DOHH2 (cell line): ENCODE measurements around the gene SLC39A11.
"Not testable (repeated sequence)": the region's sequence is repeated elsewhere in the genome, so short reads cannot be mapped to it uniquely, and the experiment has no call there.

Experiments
- H3F3A ChIP-seq: fragments of 200-600 bp; sonication (generic), shearing (Covaris generic); 2 replicates; pipeline ENCODE4 v1.6.0; 2016; ENCODE audit warnings: antibody characterized with exemption, mild to moderate bottlenecking; ENCODE audit not compliant: control insufficient read depth, insufficient read depth
- H3K27ac ChIP-seq: fragments of 200-600 bp; sonication (generic); 2 replicates; pipeline ENCODE4 v1.5.1; 2014; ENCODE audit warnings: low read depth, mild to moderate bottlenecking, low read length, moderate library complexity
- H3K27me3 ChIP-seq: fragments of 200-600 bp; sonication (generic); 2 replicates; pipeline ENCODE4 v1.6.1; 2014; ENCODE audit warnings: mild to moderate bottlenecking, low read length, mixed read lengths; ENCODE audit not compliant: control insufficient read depth
- H3K36me3 ChIP-seq: fragments of 200-600 bp; sonication (generic); 2 replicates; pipeline ENCODE4 v1.6.1; 2014; ENCODE audit warnings: mild to moderate bottlenecking, low read length, moderate library complexity, mixed read lengths; ENCODE audit not compliant: control insufficient read depth
- H3K4me1 ChIP-seq: fragments of 200-600 bp; sonication (generic); 2 replicates; pipeline ENCODE4 v1.6.1; 2014; ENCODE audit warnings: mild to moderate bottlenecking, low read length, mixed read lengths; ENCODE audit not compliant: control insufficient read depth
- H3K4me2 ChIP-seq: fragments of 200-600 bp; sonication (generic); 2 replicates; pipeline ENCODE4 v1.6.0; 2014; ENCODE audit warnings: mild to moderate bottlenecking, low read length, moderate library complexity
- H3K4me3 ChIP-seq: fragments of 200-600 bp; sonication (generic); 2 replicates; pipeline ENCODE4 v1.5.1; 2014; ENCODE audit warnings: mild to moderate bottlenecking, low read length, mixed read lengths
- H3K79me2 ChIP-seq: fragments of 200-600 bp; sonication (generic); 2 replicates; pipeline ENCODE4 v1.6.1; 2014; ENCODE audit warnings: mild to moderate bottlenecking, low read length, mixed read lengths; ENCODE audit not compliant: control insufficient read depth
- H3K9me2 ChIP-seq: fragments of 200-600 bp; sonication (generic); replicated peaks from 2 replicates; pipeline ENCODE4 v1.6.1; 2014; ENCODE audit warnings: mild to moderate bottlenecking, low read length, mixed read lengths; ENCODE audit not compliant: control insufficient read depth
- H3K9me3 ChIP-seq: fragments of 200-600 bp; sonication (generic); 2 replicates; pipeline ENCODE4 v1.6.1; 2014; ENCODE audit warnings: antibody characterized with exemption, low read length, mixed read lengths; ENCODE audit not compliant: control insufficient read depth, insufficient read depth
- H4K20me1 ChIP-seq: fragments of 200-600 bp; sonication (generic); 2 replicates; pipeline ENCODE4 v1.6.0; 2014; ENCODE audit warnings: low read depth, mild to moderate bottlenecking, antibody characterized with exemption, low read length, moderate library complexity; ENCODE audit not compliant: control insufficient read depth, insufficient read depth
- CTCF ChIP-seq: fragments of 200-600 bp; sonication (generic); IDR thresholded peaks from one replicate; pipeline ENCODE4 v1.5.1; 2014; ENCODE audit warnings: antibody characterized with exemption, mild to moderate bottlenecking, low read depth, low read length; ENCODE audit not compliant: poor library complexity, severe bottlenecking
- EZH2phosphoT487 ChIP-seq: fragments of 200-600 bp; sonication (generic); IDR thresholded peaks from 2 replicates; pipeline ENCODE4 v1.6.1; 2017; ENCODE audit warnings: borderline replicate concordance, mild to moderate bottlenecking, antibody characterized with exemption, low read length, moderate library complexity, mixed read lengths

Gene SLC39A11

GRCh38 chr17:73135766-73136165 is 43.3 kb upstream of the SLC39A11 start:
- peaks cover 24% of the 10 kb centered on the region for H3K4me1 ChIP-seq
- H3F3A ChIP-seq = no peaks in the 10 kb centered on the region
- no peaks in the 10 kb centered on the region for H4K20me1 ChIP-seq
- H3K9me3 ChIP-seq = peaks cover 11% of the 10 kb centered on the region; the same call in 1 of the 2 replicates
- H3K4me2 ChIP-seq = no peak overlapping the region
- H3K27me3 ChIP-seq = no peaks in the 10 kb centered on the region
- no peaks in the 10 kb centered on the region for H3K9me2 ChIP-seq
- no peak overlapping the region for H3K27ac ChIP-seq
- no peaks in the 10 kb centered on the region for H3K79me2 ChIP-seq
- H3K36me3 ChIP-seq = no peaks in the 10 kb centered on the region; the same call in 1 of the 2 replicates
- H3K4me3 ChIP-seq = no peak overlapping the region
- TF ChIP-seq EZH2phosphoT487 (no peak), CTCF (no peak)

DNA sequence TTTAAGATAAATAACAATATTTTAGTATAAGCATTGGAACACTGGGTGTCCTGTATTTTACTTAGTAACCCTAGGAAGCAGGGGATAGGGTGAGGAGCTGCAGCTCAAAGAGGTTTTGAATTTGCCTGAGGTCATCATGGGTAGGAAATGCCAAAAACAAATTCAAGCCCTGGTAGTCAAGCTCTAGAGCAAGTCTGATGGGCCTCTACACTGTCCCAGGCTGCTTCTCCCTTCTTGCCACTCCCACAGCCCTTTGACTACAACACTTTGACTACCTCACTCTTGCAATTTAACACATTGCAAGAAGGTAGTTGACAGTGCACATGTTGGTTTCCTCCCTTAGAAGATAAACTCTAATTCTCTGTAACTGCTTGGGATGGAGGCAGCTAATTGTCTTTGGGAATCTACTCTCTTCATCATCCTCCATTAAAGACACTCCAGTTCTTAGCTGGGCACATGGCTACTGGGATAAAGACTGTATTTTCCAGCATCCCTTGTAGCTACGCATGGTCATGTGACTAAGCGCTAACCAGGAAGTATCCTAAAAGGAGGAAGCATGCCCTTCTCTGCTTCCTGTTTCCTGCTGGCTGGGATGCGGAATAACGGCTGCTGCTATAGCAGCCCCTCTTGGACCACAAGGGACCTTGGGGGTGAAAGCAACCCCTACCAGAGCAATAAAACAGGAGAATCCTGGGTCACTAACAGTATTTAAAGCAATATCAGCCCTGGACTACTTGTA is 41.6 kb upstream of the SLC39A11 start:
- H3K27me3 ChIP-seq = no peaks in the 10 kb centered on the region
- H3K4me2 ChIP-seq = peak overlapping the region; percentile 27
- H3K9me3 ChIP-seq = peaks cover 11% of the 10 kb centered on the region; the same call in 1 of the 2 replicates
- H3K36me3 ChIP-seq = no peaks in the 10 kb centered on the region; the same call in 1 of the 2 replicates
- H3K4me3 ChIP-seq = peak overlapping the region; percentile 35
- H3K9me2 ChIP-seq = no peaks in the 10 kb centered on the region
- H3K79me2 ChIP-seq = no peaks in the 10 kb centered on the region
- no peaks in the 10 kb centered on the region for H3F3A ChIP-seq
- TF ChIP-seq EZH2phosphoT487 = no peak
- TF ChIP-seq CTCF = no peak
- no peaks in the 10 kb centered on the region for H4K20me1 ChIP-seq
- no peak overlapping the region for H3K27ac ChIP-seq
- H3K4me1 ChIP-seq = peaks cover 24% of the 10 kb centered on the region

DNA sequence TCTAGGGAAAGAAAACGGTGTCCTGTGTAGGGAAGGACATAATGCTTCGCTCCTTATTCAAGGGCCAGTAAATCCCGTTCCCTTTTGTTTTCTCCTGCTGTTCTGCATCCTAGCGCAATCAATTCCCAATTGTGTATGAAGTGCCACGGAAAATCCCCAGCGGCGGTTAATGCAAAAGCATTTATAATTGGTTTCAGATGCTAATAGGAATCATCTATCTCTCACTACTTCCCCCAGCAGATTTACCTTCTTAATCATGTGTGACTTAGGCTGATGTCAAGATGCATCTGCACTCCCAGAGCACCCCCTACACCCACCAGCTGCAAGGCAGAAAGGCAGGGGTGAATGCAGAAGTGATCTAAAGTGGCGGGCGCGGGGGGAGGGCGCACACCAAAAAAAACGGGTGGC is 39.6 kb upstream of the SLC39A11 start:
- Histone ChIP-seq H3F3A (no peaks in the 10 kb centered on the region), H3K9me2 (no peaks in the 10 kb centered on the region), H3K79me2 (no peaks in the 10 kb centered on the region), H3K36me3 (no peaks in the 10 kb centered on the region; the same call in 1 of the 2 replicates), H3K4me1 (peaks cover 24% of the 10 kb centered on the region), H3K4me2 (no peak overlapping the region), H3K27me3 (no peaks in the 10 kb centered on the region), H4K20me1 (no peaks in the 10 kb centered on the region), H3K9me3 (peaks cover 11% of the 10 kb centered on the region; the same call in 1 of the 2 replicates), H3K27ac (no peak overlapping the region), H3K4me3 (no peak overlapping the region)
- TF ChIP-seq EZH2phosphoT487 (no peak), CTCF (no peak)

GRCh38 chr17:73131439-73131838 is 39.0 kb upstream of the SLC39A11 start:
- not testable (repeated sequence) for H3K36me3 ChIP-seq, H3K27me3 ChIP-seq, H3K27ac ChIP-seq, H3K4me3 ChIP-seq, H3K4me2 ChIP-seq, H3K79me2 ChIP-seq, H4K20me1 ChIP-seq, H3F3A ChIP-seq, H3K9me2 ChIP-seq
- Histone ChIP-seq H3K4me1 (peaks cover 24% of the 10 kb centered on the region), H3K9me3 (peaks cover 11% of the 10 kb centered on the region; the same call in 1 of the 2 replicates)
